GM12801 (cell line): ENCODE measurements around the gene MAP3K14.

Source experiments
- TF ChIP-seq, protein P1 (sequence below): IDR thresholded peaks from one replicate; pipeline ENCODE4 v1.5.1; 2011; ENCODE audit warnings: control low read depth; ENCODE audit not compliant: insufficient read length; ENCODE audit errors: extremely low read depth

MAP3K14 gene

DNA sequence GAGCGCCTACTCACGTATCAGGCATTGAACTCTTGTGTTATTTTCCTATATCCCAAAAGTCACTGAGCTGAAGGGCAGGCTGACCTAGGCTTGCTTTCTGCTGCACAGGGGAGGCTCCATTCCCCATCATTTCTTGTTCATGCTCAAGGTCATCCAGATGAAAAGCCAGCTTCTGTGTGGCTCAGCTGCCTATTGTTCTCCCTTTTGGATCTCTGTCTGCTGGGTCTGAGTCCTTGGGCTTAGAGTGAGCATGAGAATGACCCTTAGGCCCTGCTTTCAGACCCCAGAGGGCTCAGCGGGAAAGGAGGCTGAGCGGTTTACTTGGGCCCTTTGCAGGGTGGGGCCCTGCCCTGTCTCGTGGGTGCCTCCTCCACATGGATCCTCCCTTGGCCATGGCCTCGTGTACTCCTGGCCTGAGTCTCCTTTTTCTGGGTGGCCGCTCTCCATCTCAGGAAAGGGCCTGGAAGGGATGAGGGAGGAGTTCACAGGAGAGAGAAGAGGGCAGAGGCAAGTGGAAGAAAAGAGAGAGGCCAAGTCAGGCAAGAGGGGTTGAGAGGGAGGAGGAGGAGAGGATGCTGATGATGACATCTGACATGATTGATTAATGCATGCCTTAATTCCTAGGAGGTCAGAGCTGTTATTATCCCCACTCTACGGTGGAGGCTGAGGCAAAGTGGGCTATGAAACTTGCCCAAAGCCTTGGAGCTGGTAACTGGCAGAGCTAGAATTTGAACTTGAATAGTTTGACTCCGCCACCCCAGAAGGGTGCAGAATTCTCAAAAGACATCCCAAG, 19.8 kb upstream of the MAP3K14 start:
- TF ChIP-seq, protein P1, sequence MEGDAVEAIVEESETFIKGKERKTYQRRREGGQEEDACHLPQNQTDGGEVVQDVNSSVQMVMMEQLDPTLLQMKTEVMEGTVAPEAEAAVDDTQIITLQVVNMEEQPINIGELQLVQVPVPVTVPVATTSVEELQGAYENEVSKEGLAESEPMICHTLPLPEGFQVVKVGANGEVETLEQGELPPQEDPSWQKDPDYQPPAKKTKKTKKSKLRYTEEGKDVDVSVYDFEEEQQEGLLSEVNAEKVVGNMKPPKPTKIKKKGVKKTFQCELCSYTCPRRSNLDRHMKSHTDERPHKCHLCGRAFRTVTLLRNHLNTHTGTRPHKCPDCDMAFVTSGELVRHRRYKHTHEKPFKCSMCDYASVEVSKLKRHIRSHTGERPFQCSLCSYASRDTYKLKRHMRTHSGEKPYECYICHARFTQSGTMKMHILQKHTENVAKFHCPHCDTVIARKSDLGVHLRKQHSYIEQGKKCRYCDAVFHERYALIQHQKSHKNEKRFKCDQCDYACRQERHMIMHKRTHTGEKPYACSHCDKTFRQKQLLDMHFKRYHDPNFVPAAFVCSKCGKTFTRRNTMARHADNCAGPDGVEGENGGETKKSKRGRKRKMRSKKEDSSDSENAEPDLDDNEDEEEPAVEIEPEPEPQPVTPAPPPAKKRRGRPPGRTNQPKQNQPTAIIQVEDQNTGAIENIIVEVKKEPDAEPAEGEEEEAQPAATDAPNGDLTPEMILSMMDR = no peak

DNA sequence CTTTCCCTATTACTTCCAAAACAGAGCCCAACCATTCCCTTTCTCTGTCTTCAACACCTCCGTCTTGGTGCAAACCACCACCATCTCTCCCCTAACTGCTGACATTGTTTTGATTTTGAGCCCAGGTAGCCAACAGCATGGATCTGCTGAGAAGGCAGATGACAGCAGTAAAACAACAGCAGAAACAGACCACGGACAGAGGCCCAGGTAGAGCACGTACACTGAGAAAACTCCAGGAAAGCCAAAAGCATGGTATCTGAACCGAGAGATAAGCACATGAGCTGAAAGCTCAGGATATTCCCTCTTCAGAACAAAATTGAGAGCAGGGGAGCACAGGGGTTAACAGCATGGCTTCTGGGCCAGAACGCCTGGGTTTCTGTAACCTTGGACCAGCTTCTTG, 18.9 kb upstream of the MAP3K14 start:
- TF ChIP-seq, protein P1 = no peak

DNA sequence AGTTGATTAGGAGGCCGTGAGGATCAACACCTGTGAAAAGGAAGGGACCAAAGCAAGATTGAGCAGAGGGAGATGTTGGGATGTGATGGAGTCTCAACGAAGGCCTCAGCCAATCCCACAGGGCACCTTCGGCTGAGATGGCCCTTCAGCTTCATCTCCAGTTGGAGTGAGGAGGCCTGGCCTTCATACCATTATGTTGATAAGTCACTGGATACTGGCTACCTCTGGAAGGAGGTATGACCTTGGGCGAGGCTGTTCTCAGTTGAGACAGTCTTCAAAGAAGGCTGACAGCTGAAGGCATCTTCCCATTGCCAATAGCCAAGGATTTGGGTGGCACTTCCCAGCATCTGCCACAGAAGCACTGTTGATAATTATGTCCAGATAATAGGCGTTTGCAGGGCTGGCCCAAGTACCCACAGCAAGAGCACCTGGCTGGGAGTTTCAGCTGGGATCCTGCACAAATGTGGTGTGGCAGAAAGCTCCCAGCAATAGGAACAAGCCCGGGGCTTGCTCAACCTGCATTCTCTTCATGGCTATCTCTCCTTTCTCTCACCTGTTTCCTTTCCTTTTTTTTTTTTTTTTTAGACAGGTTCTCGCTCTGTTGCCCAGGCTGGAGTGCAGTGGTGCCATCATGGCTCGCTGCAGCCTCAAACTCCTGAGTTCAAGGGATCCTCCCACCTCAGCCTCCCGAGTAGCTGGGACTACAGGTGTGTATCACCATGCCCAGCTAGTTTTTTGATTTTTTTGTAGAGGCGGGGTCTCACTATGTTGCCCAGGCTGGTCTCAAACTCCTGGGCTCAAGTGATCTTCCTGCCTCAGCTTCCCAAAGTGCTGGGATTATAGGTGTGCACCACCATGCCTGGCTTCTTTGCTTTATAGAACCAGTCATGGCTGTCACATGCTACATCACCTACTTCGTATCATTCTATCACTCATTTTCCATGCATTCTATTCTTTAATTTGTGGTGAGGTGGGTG, 18.2 kb upstream of the MAP3K14 start:
- TF ChIP-seq, protein P1 = no peak

DNA sequence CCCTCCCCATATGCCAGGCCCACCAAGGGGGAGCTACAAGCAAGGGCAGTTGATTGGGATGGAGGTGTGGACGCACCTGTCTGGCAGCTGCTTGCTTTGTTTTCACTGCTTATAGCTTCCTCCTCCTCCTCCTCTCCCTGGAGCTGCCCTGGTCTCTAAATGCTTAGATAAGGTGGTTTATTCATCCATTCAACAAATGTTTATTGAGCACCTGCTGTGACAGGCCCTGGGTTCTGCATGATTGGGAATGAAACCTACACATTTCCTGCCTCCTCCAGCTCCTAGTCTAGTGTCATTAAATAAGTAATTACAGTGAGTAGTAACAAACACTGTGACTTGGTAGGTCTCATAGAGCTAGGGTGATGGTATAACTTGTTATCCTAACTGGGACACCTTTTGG, 17.4 kb upstream of the MAP3K14 start:
- TF ChIP-seq, protein P1 = no peak

DNA sequence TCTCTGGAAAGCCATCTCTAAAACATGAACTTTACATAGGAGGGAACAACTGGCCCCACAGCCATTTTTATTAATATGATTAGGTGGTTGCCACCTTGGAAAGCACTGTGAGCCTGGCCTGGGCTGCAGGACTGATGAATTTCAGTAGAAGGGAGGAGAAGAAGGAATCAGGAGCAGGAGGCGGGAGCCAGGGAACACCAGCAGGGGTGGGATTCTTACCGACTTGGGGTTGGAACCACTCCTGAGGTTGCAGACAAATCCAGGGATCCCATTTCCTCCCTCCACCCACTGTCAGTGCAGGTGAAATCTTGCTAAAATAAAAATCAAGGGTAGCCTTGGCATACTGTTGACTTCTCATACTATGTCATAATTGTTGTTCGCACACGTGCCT, 16.9 kb upstream of the MAP3K14 start:
- TF ChIP-seq, protein P1 = no peak

DNA sequence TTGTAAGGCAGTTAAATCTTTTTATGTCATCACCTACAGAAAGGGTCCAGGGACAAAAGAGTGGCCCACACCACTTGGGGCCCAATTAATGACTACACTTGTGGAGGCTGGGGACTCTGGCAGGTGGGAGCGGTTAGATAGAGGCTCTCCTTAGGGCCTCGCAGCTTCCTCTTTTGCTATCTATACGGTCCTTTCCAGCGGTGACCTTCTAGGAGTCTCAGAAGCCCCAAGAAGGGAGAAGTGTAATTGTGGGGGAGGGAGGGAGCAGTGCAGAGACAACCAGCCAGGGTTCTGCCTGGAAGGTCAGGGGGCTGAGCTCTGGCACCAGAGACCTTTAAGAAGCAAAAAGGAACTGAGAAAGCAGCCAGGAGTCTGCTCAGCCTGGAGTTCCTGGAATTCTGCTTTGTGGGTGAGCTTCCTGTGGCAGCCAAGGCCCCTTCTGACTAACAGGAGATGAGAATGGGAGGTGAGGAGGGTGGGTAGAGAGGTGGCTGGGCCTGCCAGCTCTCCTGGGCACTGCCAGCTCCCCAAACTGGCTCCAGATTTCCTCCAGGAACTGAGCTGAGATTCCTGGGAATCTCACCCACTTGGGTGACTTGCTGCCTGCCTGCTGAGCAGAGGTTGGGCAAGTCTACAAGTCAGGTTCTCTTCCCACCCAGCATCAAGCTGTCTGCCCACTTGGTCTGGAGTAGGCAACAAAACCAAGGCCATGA, 16.3 kb upstream of the MAP3K14 start:
- TF ChIP-seq, protein P1 = no peak

DNA sequence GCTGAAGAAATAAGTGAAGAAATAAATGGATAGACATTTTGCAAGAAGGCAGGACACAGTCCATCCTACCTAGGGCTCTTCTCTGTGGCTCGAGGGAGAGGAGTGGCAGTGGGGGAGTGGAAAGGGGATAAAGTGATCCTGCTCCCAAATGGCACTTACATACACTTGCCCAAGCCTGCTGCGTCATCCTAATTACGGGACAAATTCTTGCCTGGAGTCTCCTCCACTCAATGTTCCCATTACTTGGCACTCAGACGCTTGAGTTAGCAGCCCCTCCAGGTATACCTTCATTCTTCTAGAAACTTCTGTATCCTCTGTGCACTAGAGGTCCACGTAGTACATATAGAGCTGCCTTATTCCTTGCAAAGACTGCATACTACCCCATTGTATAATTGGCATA, 15.7 kb upstream of the MAP3K14 start:
- TF ChIP-seq, protein P1 = no peak
